Gastrocnemius medialis (tissue), 4 donors: ENCODE results near the gene PAX5.

Source experiments
- CTCF ChIP-seq, 5 experiments: fragments of 450-650 bp in 3 of 5; fragments of 200-600 bp in 2 of 5; sonication (generic) in 2 of 5; IDR thresholded peaks in 4 of 5; conservative IDR thresholded peaks in 1 of 5; 1 replicate in 4 of 5; 2 replicates in 1 of 5; pipeline ENCODE4 v1.5.1; 2016 to 2019; ENCODE audit warnings: antibody characterized with exemption in 5 of 5, mild to moderate bottlenecking in 3 of 5, moderate library complexity in 3 of 5
- POLR2A ChIP-seq, 2 donors: fragments of 450-650 bp; IDR thresholded peaks; one replicate each; pipeline ENCODE4 v1.6.1; 2017; ENCODE audit warnings: antibody characterized with exemption in 2 of 2, mild to moderate bottlenecking in 2 of 2, moderate library complexity in 2 of 2

GRCh38 chr9:36880075-36880474 is 154.0 kb downstream of the PAX5 start:
- TF ChIP-seq CTCF (IDR thresholded peaks at IDR 0.05 in 4 of 5, conservative IDR thresholded peaks at IDR 0.05 in 1 of 5): no peak
- TF ChIP-seq POLR2A (IDR thresholded peaks at IDR 0.05): no peak
